Measurements from ENCODE around the gene QRFPR.

DNA sequence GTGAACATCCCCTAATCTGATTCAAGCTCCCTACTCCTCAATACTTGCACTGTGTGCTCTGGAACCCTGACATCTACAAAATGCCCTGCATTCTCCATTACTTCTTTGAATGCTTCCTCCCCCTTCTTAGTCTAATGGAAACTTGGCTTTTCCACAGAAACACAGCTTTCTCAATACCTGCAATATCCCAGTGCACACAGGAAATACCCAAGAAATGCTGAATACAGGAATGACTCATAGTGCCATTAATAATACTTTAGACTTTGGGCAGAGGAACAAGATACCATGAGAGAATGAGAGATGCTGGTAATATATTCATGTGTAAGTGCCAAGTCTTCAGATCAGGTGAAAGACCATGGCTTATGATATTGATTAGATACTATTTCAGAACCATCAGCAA lies 5.6 kb downstream of the QRFPR start:
- TF ChIP-seq, protein P1, sequence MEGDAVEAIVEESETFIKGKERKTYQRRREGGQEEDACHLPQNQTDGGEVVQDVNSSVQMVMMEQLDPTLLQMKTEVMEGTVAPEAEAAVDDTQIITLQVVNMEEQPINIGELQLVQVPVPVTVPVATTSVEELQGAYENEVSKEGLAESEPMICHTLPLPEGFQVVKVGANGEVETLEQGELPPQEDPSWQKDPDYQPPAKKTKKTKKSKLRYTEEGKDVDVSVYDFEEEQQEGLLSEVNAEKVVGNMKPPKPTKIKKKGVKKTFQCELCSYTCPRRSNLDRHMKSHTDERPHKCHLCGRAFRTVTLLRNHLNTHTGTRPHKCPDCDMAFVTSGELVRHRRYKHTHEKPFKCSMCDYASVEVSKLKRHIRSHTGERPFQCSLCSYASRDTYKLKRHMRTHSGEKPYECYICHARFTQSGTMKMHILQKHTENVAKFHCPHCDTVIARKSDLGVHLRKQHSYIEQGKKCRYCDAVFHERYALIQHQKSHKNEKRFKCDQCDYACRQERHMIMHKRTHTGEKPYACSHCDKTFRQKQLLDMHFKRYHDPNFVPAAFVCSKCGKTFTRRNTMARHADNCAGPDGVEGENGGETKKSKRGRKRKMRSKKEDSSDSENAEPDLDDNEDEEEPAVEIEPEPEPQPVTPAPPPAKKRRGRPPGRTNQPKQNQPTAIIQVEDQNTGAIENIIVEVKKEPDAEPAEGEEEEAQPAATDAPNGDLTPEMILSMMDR (IDR thresholded peaks at IDR 0.05), result no peak
- TF ChIP-seq POLR2A (IDR thresholded peaks at IDR 0.05), result no peak

All from heart left ventricle (tissue), 13 donors.